OCI-LY7 (cell line): ENCODE measurements around the gene TBL1Y.

Source experiments
- CTCF ChIP-seq: fragments of 200-600 bp; sonication (generic); conservative IDR thresholded peaks from 2 replicates; pipeline ENCODE4 v1.5.1; 2014; ENCODE audit warnings: mild to moderate bottlenecking, antibody characterized with exemption, low read length, moderate library complexity, mixed read lengths
- EZH2phosphoT487 ChIP-seq: fragments of 200-600 bp; sonication (generic); IDR thresholded peaks from 2 replicates; pipeline ENCODE4 v1.6.1; 2018; ENCODE audit warnings: low read depth, borderline replicate concordance, mild to moderate bottlenecking, mixed run types, antibody characterized with exemption, low read length, moderate library complexity, mixed read lengths

GRCh38 chrY:6995987-6996386 is 85.5 kb downstream of the TBL1Y start:
- TF ChIP-seq CTCF (no peak), EZH2phosphoT487 (no peak)
